Cardiac muscle cell (in vitro differentiated cells and primary cell): ENCODE measurements around the gene SIRPB1. TPM values are rescaled to one million over a fixed set of nuclear protein-coding genes. Genes with fewer than 3 reads are reported as not detected.

Source experiments
- DNase-seq, 2 donors: peaks; one replicate each; pipeline versions ENCODE4 v3.0.0 to v3.0.0-alpha.2; 2010 to 2017; ENCODE audit warnings: low read depth in 1 of 2, low spot score in 1 of 2
- H3K27ac ChIP-seq: fragments of 200-600 bp; sonication (generic); 2 replicates; pipeline ENCODE4 v1.5.1; 2016
- H3K27me3 ChIP-seq: fragments of 200-600 bp; sonication (generic); 2 replicates; pipeline ENCODE4 v1.6.0; 2016; ENCODE audit warnings: control low read depth
- H3K36me3 ChIP-seq: fragments of 200-600 bp; sonication (generic); 2 replicates; pipeline ENCODE4 v1.5.1; 2016; ENCODE audit warnings: control low read depth
- H3K4me1 ChIP-seq: fragments of 200-600 bp; sonication (generic); 2 replicates; pipeline ENCODE4 v1.8.1; 2017; ENCODE audit warnings: low read depth, mild to moderate bottlenecking, mixed run types
- H3K4me3 ChIP-seq: fragments of 200-600 bp; sonication (generic); 2 replicates; pipeline ENCODE4 v1.5.1; 2016; ENCODE audit warnings: mild to moderate bottlenecking
- H3K9me3 ChIP-seq: fragments of 200-600 bp; sonication (generic); 2 replicates; pipeline ENCODE4 v1.5.1; 2017; ENCODE audit warnings: low read depth, mild to moderate bottlenecking, control low read depth
- CTCF ChIP-seq: IDR thresholded peaks from 2 replicates; pipeline ENCODE4 v1.5.1; 2012; ENCODE audit warnings: low read depth, mild to moderate bottlenecking, low read length
- polyA plus RNA-seq: library from polyadenylated mRNA; unstranded; fragments of >200 nt; fragmentation: Nextera tagmentation; extraction: Ambion mirVana; gene quantifications from 2 replicates; pipeline ENCODE4 v1.2.1, GENCODE V29; 2016
- total RNA-seq: library from RNA; depleted of rRNA; stranded (reverse); fragments of >200 nt; gene quantifications from 2 replicates; pipeline ENCODE4 v1.2.3, GENCODE V29; 2016

Gene SIRPB1
- total and polyA plus RNA-seq, 2 experiments from 2014 or later: not detected

GRCh38 chr20:1625083-1625690, 5.4 kb upstream of the SIRPB1 start:
- DNase-seq: no peak
- Histone ChIP-seq H3K4me3 (no peak overlapping the region), H3K27ac (no peak overlapping the region), H3K36me3 (no peaks in the 10 kb centered on the region), H3K27me3 (peaks cover 5% of the 10 kb centered on the region), H3K9me3 (no peaks in the 10 kb centered on the region), H3K4me1 (no peaks in the 10 kb centered on the region)
- TF ChIP-seq CTCF: no peak

- no peak for TF ChIP-seq CTCF
- H3K36me3 ChIP-seq: no peaks in the 10 kb centered on the region
- no peak overlapping the region for H3K4me3 ChIP-seq
- H3K27ac ChIP-seq: no peak overlapping the region
- no peak for DNase-seq
- H3K27me3 ChIP-seq: no peaks in the 10 kb centered on the region
- H3K4me1 ChIP-seq: no peaks in the 10 kb centered on the region
- H3K9me3 ChIP-seq: no peaks in the 10 kb centered on the region
Observed at GRCh38 chr20:1623501-1624205, 3.8 kb upstream of the SIRPB1 start.

GRCh38 chr20:1622450-1622849, 2.6 kb upstream of the SIRPB1 start:
- H3K9me3 ChIP-seq: no peaks in the 10 kb centered on the region
- H3K4me3 ChIP-seq: no peak overlapping the region
- no peak overlapping the region for H3K27ac ChIP-seq
- H3K27me3 ChIP-seq: no peaks in the 10 kb centered on the region
- no peaks in the 10 kb centered on the region for H3K4me1 ChIP-seq
- no peak for DNase-seq
- no peaks in the 10 kb centered on the region for H3K36me3 ChIP-seq
- no peak for TF ChIP-seq CTCF

- DNase-seq: no peak
- TF ChIP-seq CTCF: no peak
- H3K27ac ChIP-seq: no peak overlapping the region
- H3K4me1 ChIP-seq: no peaks in the 10 kb centered on the region
- H3K27me3 ChIP-seq: no peaks in the 10 kb centered on the region
- no peaks in the 10 kb centered on the region for H3K9me3 ChIP-seq
- H3K36me3 ChIP-seq: no peaks in the 10 kb centered on the region
- H3K4me3 ChIP-seq: no peak overlapping the region
Observed at GRCh38 chr20:1621316-1621715, 1.5 kb upstream of the SIRPB1 start.

- DNase-seq: no peak
- no peaks in the 10 kb centered on the region for H3K36me3 ChIP-seq
- no peak for TF ChIP-seq CTCF
- no peaks in the 10 kb centered on the region for H3K9me3 ChIP-seq
- no peak overlapping the region for H3K4me3 ChIP-seq
- no peaks in the 10 kb centered on the region for H3K4me1 ChIP-seq
- no peak overlapping the region for H3K27ac ChIP-seq
- no peaks in the 10 kb centered on the region for H3K27me3 ChIP-seq
Observed at GRCh38 chr20:1618954-1619540, 762 bp downstream of the SIRPB1 start.
